ENCODE measurements around the gene CCDC197.

GRCh38 chr14:94040247-94040646 lies 43.1 kb downstream of the CCDC197 start:
- no peak for TF ChIP-seq CTCF (IDR thresholded peaks at IDR 0.05)
- no peak for TF ChIP-seq POLR2AphosphoS5 (IDR thresholded peaks at IDR 0.05)
- no peak for TF ChIP-seq POLR2A (IDR thresholded peaks at IDR 0.05)
- TF ChIP-seq EP300 (IDR thresholded peaks at IDR 0.05), result no peak

All from sigmoid colon (tissue), 4 donors.